ENCODE measurements around the gene SLC35A4. TPM values are rescaled to one million over a fixed set of nuclear protein-coding genes. Genes with fewer than 3 reads are reported as not detected.
A peak's percentile ranks its signal among the peaks of the same experiment; 100 is the strongest.

SLC35A4 gene
- total and polyA plus RNA-seq, 2 of the 13 experiments (the other 11 are each of a cell fraction or from before 2014, with no cell fraction given): 0.71 to 4.0 TPM

GRCh38 chr5:140607031-140607430 lies 42.4 kb downstream of the SLC35A4 start (continued):
- no peak for TF ChIP-seq ZNF318 (CRISPR knock-in tag; IDR thresholded peaks at IDR 0.05)
- no peak for TF ChIP-seq ZNF160 (CRISPR knock-in tag; IDR thresholded peaks at IDR 0.05)
- no peak for TF ChIP-seq GABPA (IDR thresholded peaks at IDR 0.05; ENCODE audit: low read depth, low read length)
- no peak; the same call in 1 of the 2 replicates for TF ChIP-seq GABPA (CRISPR knock-in tag; IDR thresholded peaks at IDR 0.05; ENCODE audit: low read depth)
- no peak for TF ChIP-seq CBX2 (IDR thresholded peaks at IDR 0.05; ENCODE audit: low read depth, low read length)
- no peak for TF ChIP-seq CBX2 (CRISPR knock-in tag; IDR thresholded peaks at IDR 0.05; ENCODE audit: low read depth)
- TF ChIP-seq MYNN (CRISPR knock-in tag; IDR thresholded peaks at IDR 0.05; ENCODE audit: low read depth): no peak
- TF ChIP-seq MED1 (CRISPR knock-in tag; IDR thresholded peaks at IDR 0.05): peak; percentile 84
- no peak for TF ChIP-seq DRAP1 (CRISPR knock-in tag; IDR thresholded peaks at IDR 0.05)
- no peak for TF ChIP-seq BRF2 (CRISPR knock-in tag; IDR thresholded peaks at IDR 0.05)
- TF ChIP-seq KAT8 (CRISPR knock-in tag; IDR thresholded peaks at IDR 0.05): peak; percentile 89
- peak; percentile 81 for TF ChIP-seq HDAC2 (CRISPR knock-in tag; IDR thresholded peaks at IDR 0.05)
- no peak for TF ChIP-seq HNRNPLL (IDR thresholded peaks at IDR 0.05; ENCODE audit: low read depth, low read length, poor library complexity, severe bottlenecking)
- no peak for TF ChIP-seq ZNF143 (CRISPR knock-in tag; IDR thresholded peaks at IDR 0.05)
- TF ChIP-seq ZNF256 (CRISPR knock-in tag; conservative IDR thresholded peaks at IDR 0.05): no peak
- no peak for TF ChIP-seq ZNF564 (CRISPR knock-in tag; IDR thresholded peaks at IDR 0.05)
- TF ChIP-seq ZNF232 (CRISPR knock-in tag; IDR thresholded peaks at IDR 0.05; ENCODE audit: borderline replicate concordance): no peak
- peak; percentile 86; the same call in 1 of the 2 replicates for TF ChIP-seq ATF2 (CRISPR knock-in tag; IDR thresholded peaks at IDR 0.05)
- no peak for TF ChIP-seq ZNF615 (CRISPR knock-in tag; IDR thresholded peaks at IDR 0.05; ENCODE audit: borderline replicate concordance)
- no peak for TF ChIP-seq ZNF772 (CRISPR knock-in tag; IDR thresholded peaks at IDR 0.05)
- TF ChIP-seq NR0B2 (CRISPR knock-in tag; IDR thresholded peaks at IDR 0.05): no peak

All from HepG2 (cell line).